Chondrocyte (in vitro differentiated cells): Measurements from ENCODE around the gene RECK. TPM values are rescaled to one million over a fixed set of nuclear protein-coding genes. Genes with fewer than 3 reads are reported as not detected.

Experiments used
- DNase-seq: peaks from one replicate; pipeline ENCODE4 v3.0.0; 2021; ENCODE audit warnings: mixed read lengths, low spot score
- H3K27ac Mint-ChIP-seq: one replicate; pipeline ENCODE4 v1.8.0; 2021; ENCODE audit warnings: mild to moderate bottlenecking, moderate library complexity, mixed read lengths; ENCODE audit not compliant: unreplicated experiment
- H3K27me3 Mint-ChIP-seq: 2 replicates; pipeline ENCODE4 v1.8.0; 2021; ENCODE audit warnings: low read depth, mixed read lengths
- H3K36me3 Mint-ChIP-seq: 2 replicates; pipeline ENCODE4 v1.8.0; 2021; ENCODE audit warnings: low read depth, mixed read lengths
- H3K4me1 Mint-ChIP-seq: 2 replicates; pipeline ENCODE4 v1.8.0; 2021; ENCODE audit warnings: low read depth, mild to moderate bottlenecking, mixed read lengths
- H3K4me3 Mint-ChIP-seq: one replicate; pipeline ENCODE4 v1.8.0; 2021; ENCODE audit warnings: mild to moderate bottlenecking, moderate library complexity, mixed read lengths; ENCODE audit not compliant: unreplicated experiment
- H3K9me3 Mint-ChIP-seq: 2 replicates; pipeline ENCODE4 v1.8.0; 2021; ENCODE audit warnings: low read depth, mixed read lengths
- total RNA-seq: library from RNA; stranded (reverse); gene quantifications from 3 replicates; pipeline ENCODE4 v1.2.1, GENCODE V29; 2021
- TF ChIP-seq, protein P1 (sequence below): fragments of 200-600 bp; sonication (generic); IDR thresholded peaks from 2 replicates; pipeline ENCODE4 v1.5.0; 2021; ENCODE audit warnings: antibody characterized with exemption, mild to moderate bottlenecking, moderate library complexity

RECK gene
- total RNA-seq, 1 donor from 2014 or later, result 33.5 TPM

DNA sequence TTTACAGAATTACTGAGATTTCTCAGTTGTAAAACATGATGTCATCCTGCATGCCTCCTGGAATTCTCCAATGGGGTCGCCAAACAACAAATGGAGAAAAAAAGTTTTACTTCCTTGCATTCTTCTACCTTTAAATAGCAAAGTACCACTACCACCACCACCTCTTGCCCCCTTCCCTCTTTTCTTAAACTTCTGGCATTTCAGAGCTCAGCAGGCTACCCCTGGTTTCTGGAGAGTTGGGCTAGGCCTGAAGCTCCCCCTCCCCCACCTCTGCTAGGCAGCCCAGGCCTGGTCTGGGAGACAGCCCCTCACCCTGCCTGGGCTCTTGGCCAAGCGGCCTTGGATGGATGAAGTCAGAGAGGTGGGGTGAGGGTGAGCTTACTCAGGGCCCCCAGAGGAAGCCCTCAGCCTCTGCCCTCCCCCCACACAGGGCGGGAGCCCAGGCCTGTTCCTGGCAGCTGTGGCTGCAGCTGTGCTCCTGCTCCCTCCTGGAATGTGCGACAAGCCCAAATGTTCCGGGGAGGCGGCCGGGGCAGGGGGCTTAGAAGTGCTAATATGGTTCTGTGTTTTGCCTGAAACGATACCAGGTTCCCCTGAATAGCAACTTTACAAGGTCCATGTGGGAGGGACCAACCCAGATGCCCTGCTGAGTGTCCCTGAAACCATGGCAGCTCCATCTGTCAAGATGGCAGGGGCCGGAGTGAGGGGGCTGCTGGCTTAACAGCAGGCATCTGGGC, 126.5 kb downstream of the RECK start:
- H3K4me1 Mint-ChIP-seq, result peaks cover 84% of the 10 kb centered on the region

DNA sequence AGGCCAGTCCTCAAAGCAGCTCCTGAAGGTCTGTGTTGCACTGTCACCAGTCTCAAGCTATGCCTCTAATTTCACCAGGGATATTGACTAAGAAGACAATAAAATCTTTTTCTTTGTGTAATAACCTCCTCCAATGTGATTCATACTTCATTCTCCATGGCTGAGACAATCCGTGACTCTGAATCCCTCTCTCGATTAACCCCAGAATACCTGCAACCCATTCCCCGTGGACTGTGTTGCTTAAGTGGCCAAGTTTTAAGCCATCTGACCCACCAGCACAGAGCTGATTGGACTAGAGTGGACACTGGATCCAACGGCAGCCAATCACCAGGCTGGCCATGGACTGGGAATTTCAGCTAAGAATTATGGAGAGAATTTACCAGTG, 127.1 kb downstream of the RECK start:
- H3K4me1 Mint-ChIP-seq, result peaks cover 79% of the 10 kb centered on the region
- no peak overlapping the region for H3K4me3 Mint-ChIP-seq
- no peaks in the 10 kb centered on the region for H3K27me3 Mint-ChIP-seq
- DNase-seq, result peak; percentile 4
- H3K36me3 Mint-ChIP-seq, result peaks cover 8% of the 10 kb centered on the region
- peak overlapping the region; percentile 99 for H3K27ac Mint-ChIP-seq
- no peaks in the 10 kb centered on the region for H3K9me3 Mint-ChIP-seq
- TF ChIP-seq, protein P1, sequence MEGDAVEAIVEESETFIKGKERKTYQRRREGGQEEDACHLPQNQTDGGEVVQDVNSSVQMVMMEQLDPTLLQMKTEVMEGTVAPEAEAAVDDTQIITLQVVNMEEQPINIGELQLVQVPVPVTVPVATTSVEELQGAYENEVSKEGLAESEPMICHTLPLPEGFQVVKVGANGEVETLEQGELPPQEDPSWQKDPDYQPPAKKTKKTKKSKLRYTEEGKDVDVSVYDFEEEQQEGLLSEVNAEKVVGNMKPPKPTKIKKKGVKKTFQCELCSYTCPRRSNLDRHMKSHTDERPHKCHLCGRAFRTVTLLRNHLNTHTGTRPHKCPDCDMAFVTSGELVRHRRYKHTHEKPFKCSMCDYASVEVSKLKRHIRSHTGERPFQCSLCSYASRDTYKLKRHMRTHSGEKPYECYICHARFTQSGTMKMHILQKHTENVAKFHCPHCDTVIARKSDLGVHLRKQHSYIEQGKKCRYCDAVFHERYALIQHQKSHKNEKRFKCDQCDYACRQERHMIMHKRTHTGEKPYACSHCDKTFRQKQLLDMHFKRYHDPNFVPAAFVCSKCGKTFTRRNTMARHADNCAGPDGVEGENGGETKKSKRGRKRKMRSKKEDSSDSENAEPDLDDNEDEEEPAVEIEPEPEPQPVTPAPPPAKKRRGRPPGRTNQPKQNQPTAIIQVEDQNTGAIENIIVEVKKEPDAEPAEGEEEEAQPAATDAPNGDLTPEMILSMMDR, result no peak

More for the DNA sequence above, 126.5 kb downstream of the RECK start:
- H3K27ac Mint-ChIP-seq, result peak overlapping the region; percentile 99
- peaks cover 11% of the 10 kb centered on the region for H3K36me3 Mint-ChIP-seq
- peak; percentile 95 for DNase-seq
- H3K27me3 Mint-ChIP-seq, result no peaks in the 10 kb centered on the region
- TF ChIP-seq, protein P1, result no peak
- no peaks in the 10 kb centered on the region for H3K9me3 Mint-ChIP-seq
- H3K4me3 Mint-ChIP-seq, result peak overlapping the region; percentile 25

GRCh38 chr9:36164372-36164771, 127.7 kb downstream of the RECK start:
- no peaks in the 10 kb centered on the region for H3K9me3 Mint-ChIP-seq
- peak; percentile 63 for DNase-seq
- H3K36me3 Mint-ChIP-seq, result peaks cover 9% of the 10 kb centered on the region
- no peak overlapping the region for H3K4me3 Mint-ChIP-seq
- peaks cover 73% of the 10 kb centered on the region for H3K4me1 Mint-ChIP-seq
- TF ChIP-seq, protein P1, result no peak
- no peaks in the 10 kb centered on the region for H3K27me3 Mint-ChIP-seq
- H3K27ac Mint-ChIP-seq, result peak overlapping the region; percentile 99

DNA sequence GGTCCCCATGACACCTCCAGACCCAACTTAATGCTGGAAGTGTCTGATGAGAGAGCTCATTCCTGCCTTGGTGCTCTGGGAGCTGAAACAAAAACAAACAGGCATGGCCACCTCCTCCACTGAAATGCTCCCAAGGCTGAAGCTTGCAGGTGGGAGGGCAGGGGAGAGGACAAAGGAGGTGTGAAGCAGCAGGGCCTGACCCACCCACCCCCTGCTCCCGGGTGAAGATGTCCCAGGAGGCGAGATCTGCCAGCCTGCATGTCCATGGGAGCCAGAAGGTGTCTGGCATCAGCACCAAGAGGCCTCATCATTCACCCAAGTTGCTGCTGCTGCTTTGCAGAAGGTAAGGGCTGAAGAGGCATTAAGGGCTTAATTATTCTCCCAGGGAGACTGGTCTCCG, 128.3 kb downstream of the RECK start:
- Mint-ChIP-seq H3K27me3 (no peaks in the 10 kb centered on the region), H3K9me3 (no peaks in the 10 kb centered on the region), H3K27ac (peak overlapping the region; percentile 99), H3K4me1 (peaks cover 71% of the 10 kb centered on the region), H3K36me3 (peaks cover 11% of the 10 kb centered on the region), H3K4me3 (peak overlapping the region; percentile 36)
- TF ChIP-seq, protein P1, result no peak
- peak; percentile 55 for DNase-seq

DNA sequence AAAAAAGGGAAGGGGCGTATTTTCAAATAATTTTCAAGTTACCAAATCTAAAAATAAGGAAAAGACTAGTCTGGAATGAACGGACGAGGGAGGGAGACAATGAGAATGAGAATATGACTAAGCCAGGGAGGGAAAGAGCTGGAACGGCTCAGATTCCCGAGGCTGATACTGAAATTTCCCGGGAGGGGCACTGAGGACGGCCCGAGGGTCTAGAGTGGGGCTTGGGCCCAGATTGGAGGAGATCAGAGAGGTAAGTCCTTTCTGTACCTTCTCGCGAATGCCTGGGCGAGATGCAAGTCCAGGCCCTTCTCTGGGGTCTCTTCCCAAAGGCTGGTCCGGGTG, 129.1 kb downstream of the RECK start:
- Mint-ChIP-seq H3K4me1 (peaks cover 64% of the 10 kb centered on the region), H3K36me3 (peaks cover 7% of the 10 kb centered on the region), H3K4me3 (peak overlapping the region; percentile 50), H3K27me3 (no peaks in the 10 kb centered on the region), H3K9me3 (no peaks in the 10 kb centered on the region), H3K27ac (peak overlapping the region; percentile 99)
- TF ChIP-seq, protein P1, result no peak
- no peak for DNase-seq
